GM18505 (cell line): ENCODE data around the gene CFAP61.

ENCODE experiments used
- ATAC-seq: cut with Tn5 transposase; IDR thresholded peaks from one replicate; pipeline ENCODE4 v1.9.1; 2021; ENCODE audit not compliant: unreplicated experiment
- POLR2A ChIP-seq: IDR thresholded peaks from 4 replicates; pipeline ENCODE4 v1.6.1; 2011; ENCODE audit warnings: borderline replicate concordance; ENCODE audit not compliant: insufficient read depth, insufficient read length; ENCODE audit errors: extremely low read depth

CFAP61 gene

GRCh38 chr20:20246996-20247633 is 194.8 kb downstream of the CFAP61 start:
- no peak for ATAC-seq
- no peak for TF ChIP-seq POLR2A

DNA sequence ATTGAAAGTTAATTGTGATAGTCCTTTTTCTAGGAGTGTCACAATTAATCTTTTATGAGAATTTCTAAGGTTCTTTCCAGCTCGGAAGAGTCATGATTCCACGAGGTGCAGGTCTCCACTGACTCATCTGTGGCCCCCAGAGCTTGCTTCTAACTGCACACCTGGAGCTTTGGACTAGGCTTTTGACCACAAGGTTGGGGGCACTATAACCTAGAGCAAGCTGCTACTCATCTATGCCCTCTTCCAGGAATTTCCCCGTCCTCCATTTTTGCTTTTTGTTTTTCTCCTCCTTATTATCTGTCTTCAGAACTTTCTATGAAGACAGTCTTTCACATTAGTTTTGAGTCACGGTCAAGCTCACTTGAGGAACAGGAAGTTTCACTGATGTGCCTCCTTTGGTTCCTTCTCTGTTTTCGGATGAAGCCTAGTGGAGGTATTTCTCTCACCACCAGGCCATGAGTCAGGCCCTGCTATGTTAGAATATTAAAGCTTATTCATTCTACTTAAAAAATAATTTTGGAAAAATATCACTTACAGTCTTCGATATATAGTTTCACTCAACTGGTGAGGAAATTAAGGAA is 196.4 kb downstream of the CFAP61 start:
- TF ChIP-seq POLR2A = no peak
- ATAC-seq = no peak

- ATAC-seq = no peak
- TF ChIP-seq POLR2A = no peak
Observed at GRCh38 chr20:20251317-20251716, 199.0 kb downstream of the CFAP61 start.

DNA sequence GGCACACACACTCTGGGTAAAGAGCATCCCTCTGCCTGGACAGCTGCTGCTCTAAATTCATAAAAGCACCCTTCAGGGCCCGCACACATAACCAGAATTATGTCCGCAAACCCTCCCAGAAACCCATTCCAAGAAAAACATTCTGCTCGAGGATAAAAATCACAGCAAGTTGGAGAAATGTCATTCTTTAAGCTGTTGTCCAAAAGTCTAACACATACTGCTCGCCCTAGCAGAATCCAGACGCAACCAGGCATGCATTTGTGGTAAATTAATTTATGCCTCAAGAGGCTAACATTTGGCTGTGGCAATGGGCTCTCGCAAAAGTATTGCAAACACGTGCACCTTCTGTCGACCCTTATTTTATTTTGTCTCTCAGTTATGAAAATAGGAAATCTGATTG is 199.5 kb downstream of the CFAP61 start:
- no peak for TF ChIP-seq POLR2A
- ATAC-seq = no peak

- ATAC-seq = no peak
- no peak for TF ChIP-seq POLR2A
Observed at GRCh38 chr20:20253039-20253743, 200.9 kb downstream of the CFAP61 start.

GRCh38 chr20:20253744-20254330 is 201.5 kb downstream of the CFAP61 start:
- ATAC-seq = no peak
- TF ChIP-seq POLR2A = no peak

DNA sequence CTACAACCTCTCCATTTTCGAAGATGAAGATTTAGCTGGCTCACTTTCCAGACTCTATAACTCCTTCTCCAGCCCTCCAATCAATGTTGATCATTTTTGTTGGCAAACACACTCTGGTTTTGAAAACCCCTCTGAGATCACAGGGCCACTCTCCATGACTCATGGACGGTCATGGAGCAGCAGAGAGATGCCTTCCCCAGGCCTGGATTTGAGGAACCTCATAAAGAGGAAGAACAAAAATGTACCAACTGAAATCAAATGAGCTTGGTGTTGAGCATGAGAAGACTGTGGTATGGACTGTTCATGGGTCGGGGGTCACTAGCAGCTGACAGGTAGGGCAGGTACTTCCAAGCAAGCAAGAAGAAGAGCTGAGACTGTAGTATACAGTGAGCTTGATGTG is 202.8 kb downstream of the CFAP61 start:
- TF ChIP-seq POLR2A = no peak
- no peak for ATAC-seq

DNA sequence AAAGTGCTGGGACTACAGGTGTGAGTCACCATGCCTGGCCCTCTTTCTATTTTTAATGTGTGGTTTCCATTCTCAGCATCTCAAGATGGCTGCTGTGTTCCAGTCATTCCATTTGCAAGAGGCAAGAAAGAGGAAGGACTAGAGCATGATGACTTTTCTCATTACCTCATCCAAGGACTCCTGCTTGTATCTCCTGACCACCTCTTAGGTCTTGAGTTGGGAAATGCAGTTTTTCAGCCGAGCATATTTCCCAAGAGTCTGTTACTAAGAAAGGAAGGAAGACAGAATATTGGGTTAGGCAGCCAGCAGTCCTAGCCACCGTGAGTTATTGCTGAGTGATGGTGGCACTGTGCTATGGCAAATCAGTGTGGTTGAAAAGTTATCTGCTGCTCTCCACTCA is 207.2 kb downstream of the CFAP61 start:
- TF ChIP-seq POLR2A = no peak
- no peak for ATAC-seq

GRCh38 chr20:20261159-20261558 is 208.8 kb downstream of the CFAP61 start:
- TF ChIP-seq POLR2A = no peak
- no peak for ATAC-seq

DNA sequence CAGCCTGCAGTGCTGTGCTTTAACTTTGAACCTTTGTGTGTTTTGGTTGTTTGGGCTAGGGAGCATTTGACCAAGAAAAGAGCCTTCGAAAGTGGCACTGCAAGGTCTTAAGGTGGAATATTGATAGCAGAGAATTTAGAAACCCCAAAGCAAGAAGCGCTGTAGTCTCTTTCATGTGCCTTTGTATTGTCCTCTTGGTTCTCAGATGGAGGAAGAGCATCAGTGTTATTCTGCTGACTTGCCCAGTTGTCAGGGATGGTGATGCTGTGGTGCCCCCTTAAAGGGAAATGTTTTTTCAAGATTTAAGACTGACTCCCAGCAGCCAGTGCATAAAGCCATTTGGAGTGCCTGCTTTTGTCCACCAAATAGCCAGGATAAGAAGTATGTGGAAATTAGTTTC is 212.9 kb downstream of the CFAP61 start:
- ATAC-seq = no peak
- no peak for TF ChIP-seq POLR2A

- ATAC-seq = no peak
- TF ChIP-seq POLR2A = no peak
Observed at GRCh38 chr20:20266552-20266951, 214.2 kb downstream of the CFAP61 start.

- no peak for TF ChIP-seq POLR2A
- ATAC-seq = no peak
Observed at GRCh38 chr20:20267685-20268370, 215.5 kb downstream of the CFAP61 start.

GRCh38 chr20:20271271-20271670 is 218.9 kb downstream of the CFAP61 start:
- ATAC-seq = no peak

More at GRCh38 chr20:20271271-20271670, 218.9 kb downstream of the CFAP61 start:
- TF ChIP-seq POLR2A = no peak
